Measurements from ENCODE around the gene SPATA31D4.
"Not testable (repeated sequence)": the region's sequence is repeated elsewhere in the genome, so short reads cannot be mapped to it uniquely, and the experiment has no call there.

SPATA31D4 gene

DNA sequence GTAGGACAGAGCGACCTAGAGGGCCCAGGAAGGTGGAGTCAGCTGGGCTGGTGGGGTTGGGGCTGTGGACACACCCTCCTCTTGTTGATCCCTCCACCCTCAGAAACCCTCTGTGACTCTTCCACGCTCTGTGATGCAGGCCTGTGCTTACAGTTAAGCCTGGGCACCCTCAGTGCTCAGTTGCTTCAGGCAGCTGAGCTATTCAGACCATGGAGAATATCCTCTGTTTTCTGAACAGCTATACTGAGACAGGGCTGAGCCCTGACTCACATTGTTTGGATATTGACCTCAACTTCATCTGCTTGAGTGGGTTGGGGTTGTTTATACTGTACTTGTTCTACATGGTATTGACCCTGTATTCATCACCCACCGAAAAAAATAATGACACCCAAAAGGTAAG lies at the start of gene SPATA31D4:
Gene SPATA31D4 (plus strand): TSS at position 124 of the 400 bp plus-strand sequence. CDS start 86 bp downstream, at position 210.
- DNase-seq: not testable (repeated sequence)

DNA sequence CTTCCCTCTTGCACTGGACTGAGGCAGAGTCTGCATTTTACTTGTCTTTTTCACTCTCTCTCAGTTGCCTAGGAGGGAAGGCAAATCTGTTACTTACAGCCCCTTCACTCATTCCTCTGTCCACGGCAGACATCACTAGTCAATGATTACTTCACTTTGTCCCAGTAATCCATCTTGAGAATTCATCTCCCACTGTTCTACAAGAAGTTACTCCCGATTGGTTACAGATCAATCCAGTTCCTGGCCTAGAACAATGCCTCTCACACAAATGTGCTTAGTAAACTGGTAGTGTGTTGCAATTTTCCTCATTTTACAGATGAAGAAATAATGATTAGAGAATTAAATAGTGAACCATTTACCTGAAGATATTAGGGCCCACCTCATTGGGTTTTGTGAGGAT lies 49.7 kb upstream of the SPATA31D4 start:
- no peak for DNase-seq

DNA sequence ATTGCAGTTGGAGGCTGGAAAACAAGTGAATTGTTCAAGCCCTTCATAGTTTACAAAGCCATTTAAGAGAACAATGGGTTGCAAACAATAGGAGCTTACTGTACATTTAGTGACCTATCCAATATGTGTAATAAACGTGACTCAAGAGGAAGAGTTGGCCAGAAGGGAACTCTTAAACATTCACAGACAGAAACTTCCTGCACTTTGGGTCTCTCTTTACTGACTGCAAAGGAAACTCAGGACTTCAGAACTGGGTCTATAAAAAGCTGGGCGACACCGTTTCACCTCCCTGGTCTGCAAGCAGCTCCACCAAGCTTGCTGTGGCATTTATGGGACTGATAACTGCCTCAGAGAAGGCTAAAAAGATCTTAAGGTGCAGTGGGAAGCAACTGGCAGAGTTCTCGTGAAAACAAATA lies 48.7 kb upstream of the SPATA31D4 start:
- no peak for DNase-seq

DNA sequence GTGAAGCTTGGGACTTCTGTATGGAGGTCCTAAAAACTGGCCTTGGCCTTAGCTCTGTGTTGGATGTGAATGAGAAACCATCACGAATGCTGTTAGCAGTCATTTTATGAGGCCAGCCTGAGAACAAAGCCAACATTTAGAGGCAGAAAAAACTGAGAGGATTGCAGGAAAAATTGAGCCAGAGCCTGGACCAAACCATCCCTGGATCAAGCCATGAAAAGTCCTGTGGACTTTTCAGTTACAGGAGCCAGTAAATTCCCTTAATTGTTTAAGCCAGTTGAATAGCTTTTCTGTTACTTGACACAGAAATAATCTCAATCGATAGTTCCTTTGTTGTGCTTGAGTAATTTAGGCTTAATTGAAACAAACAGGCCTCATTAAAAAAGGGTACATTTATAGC lies 42.6 kb upstream of the SPATA31D4 start:
- no peak for DNase-seq

DNA sequence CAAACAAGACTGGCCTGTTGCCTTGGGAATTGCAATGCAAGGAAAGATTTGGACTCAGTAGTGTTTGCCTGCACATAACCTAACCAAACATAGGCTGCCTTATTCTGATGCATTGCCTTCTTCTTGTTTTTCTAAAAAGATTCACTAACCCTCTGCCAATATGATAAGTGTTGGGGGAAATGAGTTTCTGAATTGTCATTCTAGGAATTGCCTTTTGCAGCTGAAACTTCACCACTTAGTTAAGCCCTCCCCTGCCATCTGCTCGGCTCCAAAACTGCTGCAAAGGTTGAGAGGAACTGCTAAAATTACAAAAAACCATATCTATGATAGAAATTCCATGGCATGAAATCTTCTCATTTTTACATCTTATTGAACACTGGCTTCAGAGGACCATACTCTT lies 41.6 kb upstream of the SPATA31D4 start:
- no peak for DNase-seq

DNA sequence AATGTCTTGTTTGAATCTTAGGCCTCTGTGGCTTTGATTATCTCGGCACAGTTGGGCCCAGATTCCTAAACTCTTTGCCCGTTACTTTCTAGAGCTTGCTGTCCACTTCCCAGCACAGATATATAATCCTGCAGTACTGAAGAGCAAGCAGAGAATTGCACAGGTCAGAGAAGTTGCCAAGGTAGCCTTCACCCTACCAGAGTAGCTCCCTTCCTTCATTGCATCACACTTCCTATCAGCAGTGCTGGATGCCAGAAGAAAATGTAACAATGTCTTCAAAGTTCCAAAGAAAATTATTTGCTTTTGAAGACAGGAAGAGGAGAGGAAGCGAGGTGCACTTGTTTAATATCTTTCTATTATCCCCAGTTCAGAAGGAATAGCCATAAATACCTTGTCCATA lies 38.1 kb upstream of the SPATA31D4 start:
- DNase-seq: no peak

DNA sequence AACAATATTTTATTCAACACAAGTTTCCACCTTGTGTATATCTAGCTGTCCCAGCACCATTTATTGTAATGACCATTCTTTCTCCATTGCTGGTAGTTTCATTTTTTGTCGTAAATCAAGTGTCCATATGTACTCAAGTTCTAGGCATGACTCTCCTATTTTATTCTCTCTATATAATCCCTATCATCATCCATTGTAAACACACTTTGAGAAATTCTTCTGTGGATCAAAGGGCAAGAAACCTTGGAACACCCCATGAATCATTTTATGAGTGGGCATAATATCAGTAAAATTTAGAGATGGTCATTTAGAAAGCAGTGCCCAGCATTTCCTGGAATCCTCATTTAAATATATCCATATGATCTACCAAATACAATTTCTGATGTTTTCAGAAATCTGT lies 35.8 kb upstream of the SPATA31D4 start:
- no peak for DNase-seq

DNA sequence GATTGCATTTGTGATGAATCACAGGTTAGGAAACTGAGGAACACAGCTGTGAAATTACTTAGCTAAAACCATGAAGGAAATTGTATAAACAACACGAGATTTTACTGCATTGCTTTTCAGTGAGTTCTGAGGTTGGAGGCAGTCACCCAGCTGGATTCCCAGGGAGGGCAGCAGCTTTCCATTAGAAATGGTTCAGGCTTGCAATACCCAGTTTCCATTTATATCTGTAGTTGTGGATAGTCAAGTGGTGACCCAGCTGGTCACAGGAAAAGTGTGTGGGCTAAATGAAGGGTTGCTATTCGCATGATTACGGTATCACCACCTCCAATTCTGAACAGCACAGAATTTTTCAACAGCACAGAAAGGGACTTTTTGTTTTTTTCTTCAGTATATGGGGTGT lies 34.3 kb upstream of the SPATA31D4 start:
- no peak for DNase-seq

DNA sequence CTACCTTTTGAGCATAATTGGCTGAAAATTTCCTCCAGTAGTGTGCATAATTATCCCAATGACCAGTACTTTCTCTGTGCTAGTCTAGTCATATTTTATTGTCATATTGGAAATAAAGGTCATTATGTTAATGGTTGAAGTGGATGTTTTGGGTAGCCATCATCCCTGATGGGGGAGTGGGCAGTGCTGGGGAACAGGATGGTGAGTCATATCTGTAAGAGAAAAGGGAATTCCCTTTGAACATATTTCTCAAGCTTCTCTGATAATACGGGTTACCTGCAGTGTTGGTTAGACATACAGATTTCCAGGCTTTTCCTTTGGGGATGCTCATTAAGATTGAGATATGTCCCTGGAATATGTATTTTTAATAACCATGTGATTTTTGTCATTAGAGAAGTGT lies 33.3 kb upstream of the SPATA31D4 start:
- DNase-seq: no peak

DNA sequence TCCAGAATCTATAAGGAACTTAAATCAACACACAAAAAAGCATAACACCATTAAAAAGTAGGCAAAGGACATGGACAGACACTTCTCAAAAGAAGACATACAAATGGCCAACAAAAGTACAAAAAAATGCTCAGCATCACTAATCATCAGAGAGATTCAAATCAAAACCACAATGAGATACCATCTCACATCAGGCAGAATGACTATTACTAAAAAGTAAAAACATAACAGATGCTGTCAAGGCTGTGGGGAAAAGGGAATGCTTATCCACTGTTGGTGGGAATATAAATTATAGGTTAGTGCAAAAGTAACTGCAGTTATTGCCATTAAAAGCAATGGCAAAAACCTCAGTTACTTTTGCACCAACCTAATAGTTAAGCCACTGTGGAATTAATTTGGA lies 32.2 kb upstream of the SPATA31D4 start:
- DNase-seq: no peak

DNA sequence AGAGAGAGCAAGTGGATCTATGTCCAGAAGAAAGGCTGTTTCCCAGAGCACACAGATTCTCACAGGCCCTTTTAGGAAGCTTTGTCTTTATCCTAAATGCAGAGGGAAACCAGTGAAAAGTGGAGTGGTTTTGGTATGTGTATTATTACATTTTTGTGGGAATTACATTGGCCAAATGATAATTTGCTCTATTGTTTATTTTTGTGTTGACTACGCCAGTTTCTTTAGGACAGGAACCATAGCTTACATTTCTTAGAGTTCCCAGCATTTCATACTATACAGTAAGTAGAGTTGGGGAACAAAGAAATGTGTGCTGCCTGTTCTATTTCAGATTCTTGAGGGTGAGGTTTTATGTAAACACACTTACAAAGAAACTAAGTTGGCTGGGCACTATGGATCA lies 29.4 kb upstream of the SPATA31D4 start:
- no peak for DNase-seq

DNA sequence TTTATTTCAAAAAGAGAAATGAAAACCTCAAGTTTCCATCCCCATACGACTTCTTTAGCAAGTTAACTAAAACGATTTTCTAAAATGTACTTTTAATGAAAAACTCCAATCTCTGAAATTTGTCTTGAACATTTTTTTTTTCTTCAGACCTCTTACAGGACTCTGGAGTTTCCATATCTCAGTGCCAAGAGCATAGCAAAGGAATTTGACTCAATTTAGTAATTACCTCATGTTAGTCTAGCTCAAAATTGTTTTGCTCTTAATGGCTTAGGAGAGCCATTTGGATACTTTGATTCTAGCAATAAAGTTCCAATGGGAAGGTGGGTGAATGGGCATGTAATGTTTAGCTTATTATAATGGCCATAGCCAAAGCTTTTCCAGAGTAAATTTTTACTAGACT lies 26.0 kb upstream of the SPATA31D4 start:
- no peak for DNase-seq

DNA sequence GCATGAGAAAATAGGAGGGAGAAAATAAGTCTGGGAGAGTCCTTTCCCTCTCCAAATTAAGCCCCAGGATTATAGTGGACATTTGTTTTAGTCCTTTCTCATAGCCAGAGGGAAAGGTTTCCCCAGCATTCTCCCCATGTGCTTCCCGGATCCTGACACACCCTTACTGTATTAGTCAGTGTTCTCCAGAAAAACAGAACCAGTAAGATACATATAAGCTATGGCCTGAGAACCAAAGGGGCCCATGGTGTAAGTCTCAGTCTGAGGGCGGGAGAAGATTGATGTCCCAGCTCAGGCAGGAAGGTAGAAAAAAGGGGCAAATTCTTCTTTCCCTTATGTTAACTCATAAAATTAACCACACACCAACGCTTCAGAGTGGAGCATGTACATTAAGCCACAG lies 25.6 kb upstream of the SPATA31D4 start:
- no peak for DNase-seq

DNA sequence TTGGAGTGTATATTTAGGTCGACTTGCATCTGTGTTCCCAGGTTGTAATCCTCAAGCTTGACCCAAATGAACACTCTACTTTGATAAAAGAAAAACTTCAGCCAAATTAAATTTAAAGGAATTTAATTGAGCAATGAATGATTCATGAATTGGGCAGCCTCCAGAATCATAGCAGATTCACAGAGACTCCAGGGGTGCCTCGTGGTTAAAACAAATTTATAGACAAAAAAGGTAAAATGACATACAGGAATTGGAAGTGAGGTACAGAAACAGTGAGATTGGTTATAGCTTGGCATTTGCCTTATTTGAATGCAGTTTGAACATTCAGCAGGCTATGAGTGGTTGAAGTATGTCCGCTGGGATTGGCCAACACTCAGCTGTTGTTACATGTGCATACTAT lies 21.6 kb upstream of the SPATA31D4 start:
- DNase-seq: no peak

DNA sequence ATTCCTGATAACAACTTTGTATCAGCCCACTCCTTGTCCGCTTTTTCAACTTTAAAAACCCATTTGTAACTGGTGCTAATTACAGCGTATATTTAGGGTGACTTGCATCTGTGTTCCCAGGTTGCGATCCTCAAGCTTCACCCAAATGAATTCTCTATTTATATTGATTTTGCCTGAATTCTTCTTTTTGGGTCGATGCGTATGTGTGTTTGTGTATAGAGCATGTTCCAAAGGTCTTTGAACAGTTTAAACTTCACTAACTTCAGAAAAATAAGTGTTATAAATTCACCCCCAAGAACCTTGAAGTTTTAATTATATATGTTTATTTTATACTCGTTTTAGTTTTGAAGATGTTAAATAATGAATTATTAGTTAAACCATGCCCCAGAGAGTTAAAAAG lies 16.1 kb upstream of the SPATA31D4 start:
- no peak for DNase-seq

DNA sequence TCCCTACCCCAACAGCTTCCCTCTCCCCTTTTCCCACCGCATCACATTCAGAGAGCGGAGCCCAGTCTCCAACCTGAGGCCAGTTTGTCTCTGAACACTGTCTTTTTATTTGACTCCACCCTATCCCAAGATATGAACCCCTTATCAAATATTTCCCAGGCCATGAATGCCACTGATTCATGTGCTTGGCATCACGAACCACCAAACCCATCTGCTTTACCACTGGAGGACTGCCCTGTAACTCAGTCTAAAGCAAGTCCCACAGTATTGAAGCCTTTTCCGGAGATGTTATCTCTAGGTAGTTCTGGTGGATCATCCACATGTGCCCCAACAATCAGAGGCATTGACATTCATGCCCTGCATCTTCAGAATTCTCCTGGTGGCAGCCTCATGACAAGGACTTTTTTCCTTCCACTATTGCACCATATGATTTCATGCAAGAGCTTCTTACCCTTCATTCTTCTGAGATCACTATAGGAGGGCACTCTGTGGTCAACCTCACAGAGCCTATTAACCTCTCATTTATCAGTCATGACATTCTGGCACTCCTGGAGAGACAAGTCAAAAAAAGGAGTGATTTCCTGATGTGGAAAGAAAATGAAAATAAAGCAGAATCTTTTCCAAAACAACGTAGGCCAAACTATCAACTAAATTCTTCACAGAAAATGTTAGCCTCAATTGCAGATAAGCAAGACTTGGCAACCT lies 12.3 kb upstream of the SPATA31D4 start:
- DNase-seq: no peak

DNA sequence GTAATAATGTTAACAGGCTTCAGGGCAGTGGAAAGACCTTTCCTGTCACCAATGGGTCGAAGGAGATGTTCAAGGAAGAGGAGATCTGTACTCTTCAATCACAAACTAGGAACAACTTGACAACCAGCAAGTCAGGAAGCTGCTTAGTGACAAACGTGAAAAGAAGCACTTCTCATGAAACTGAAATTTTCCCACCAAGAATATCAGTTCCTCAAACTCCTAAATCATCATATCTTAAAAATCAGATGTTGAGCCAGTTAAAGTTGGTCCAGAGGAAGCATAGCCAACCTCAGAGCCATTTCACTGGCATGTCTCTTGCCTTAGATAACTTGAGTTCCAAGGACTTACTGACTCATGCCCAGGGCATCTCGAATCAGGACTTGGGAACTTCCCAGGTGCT lies 9.7 kb upstream of the SPATA31D4 start:
- DNase-seq: not testable (repeated sequence)

DNA sequence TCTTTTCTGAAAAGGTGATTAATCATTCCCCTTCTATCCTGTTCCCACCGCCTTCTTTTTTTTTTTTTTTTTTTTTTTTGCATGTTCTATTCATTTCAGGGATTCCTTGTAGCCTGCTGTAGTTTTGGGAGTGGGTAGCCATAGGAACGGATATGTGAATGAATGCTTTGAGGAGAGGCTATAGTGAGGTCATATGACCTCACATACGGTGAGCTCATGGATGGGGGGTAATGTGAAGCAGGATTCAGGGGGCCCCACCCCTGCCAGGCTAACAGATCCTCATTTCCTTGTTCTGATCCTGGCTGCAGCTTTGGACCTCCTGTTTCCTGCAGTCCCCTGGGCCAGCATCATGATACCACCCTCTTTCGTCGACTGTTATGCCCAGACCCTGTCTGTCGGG lies 1.9 kb downstream of the SPATA31D4 start:
- DNase-seq: not testable (repeated sequence)

DNA sequence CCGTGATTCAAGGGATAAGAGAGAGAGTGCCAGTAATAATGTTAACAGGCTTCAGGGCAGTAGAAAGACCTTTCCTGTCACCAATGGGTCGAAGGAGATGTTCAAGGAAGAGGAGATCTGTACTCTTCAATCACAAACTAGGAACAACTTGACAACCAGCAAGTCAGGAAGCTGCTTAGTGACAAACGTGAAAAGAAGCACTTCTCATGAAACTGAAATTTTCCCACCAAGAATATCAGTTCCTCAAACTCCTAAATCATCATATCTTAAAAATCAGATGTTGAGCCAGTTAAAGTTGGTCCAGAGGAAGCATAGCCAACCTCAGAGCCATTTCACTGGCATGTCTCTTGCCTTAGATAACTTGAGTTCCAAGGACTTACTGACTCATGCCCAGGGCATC lies 5.3 kb downstream of the SPATA31D4 start:
- DNase-seq: not testable (repeated sequence)

DNA sequence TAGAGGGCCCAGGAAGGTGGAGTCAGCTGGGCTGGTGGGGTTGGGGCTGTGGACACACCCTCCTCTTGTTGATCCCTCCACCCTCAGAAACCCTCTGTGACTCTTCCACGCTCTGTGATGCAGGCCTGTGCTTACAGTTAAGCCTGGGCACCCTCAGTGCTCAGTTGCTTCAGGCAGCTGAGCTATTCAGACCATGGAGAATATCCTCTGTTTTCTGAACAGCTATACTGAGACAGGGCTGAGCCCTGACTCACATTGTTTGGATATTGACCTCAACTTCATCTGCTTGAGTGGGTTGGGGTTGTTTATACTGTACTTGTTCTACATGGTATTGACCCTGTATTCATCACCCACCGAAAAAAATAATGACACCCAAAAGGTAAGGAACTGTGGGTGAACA lies 15.2 kb downstream of the SPATA31D4 start, which contains the start of gene SPATA31D3:
Gene SPATA31D3 (plus strand): TSS at position 108 of the 400 bp plus-strand sequence. CDS start 86 bp downstream, at position 194.
- DNase-seq: not testable (repeated sequence)

DNA sequence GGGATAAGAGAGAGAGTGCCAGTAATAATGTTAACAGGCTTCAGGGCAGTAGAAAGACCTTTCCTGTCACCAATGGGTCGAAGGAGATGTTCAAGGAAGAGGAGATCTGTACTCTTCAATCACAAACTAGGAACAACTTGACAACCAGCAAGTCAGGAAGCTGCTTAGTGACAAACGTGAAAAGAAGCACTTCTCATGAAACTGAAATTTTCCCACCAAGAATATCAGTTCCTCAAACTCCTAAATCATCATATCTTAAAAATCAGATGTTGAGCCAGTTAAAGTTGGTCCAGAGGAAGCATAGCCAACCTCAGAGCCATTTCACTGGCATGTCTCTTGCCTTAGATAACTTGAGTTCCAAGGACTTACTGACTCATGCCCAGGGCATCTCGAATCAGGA lies 20.4 kb downstream of the SPATA31D4 start:
- DNase-seq: not testable (repeated sequence)

DNA sequence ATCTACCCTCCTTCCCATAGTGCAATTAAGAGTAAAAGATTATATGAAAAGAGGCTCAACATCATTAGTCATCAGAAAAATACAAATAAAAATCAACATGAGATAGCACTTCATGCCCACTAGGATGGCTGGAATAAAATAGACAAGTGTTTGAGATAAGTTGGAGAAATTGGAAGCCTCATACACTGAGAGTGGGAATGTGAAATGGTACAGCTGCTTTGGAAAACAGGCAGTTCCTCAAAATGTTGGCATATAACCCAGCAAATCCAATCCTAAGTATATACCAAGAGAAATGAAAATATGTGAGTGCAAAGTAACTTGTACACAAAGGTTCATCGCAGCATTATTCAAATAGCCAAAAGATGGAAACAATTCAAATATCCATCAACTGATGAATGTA lies 24.9 kb downstream of the SPATA31D4 start:
- DNase-seq: no peak

DNA sequence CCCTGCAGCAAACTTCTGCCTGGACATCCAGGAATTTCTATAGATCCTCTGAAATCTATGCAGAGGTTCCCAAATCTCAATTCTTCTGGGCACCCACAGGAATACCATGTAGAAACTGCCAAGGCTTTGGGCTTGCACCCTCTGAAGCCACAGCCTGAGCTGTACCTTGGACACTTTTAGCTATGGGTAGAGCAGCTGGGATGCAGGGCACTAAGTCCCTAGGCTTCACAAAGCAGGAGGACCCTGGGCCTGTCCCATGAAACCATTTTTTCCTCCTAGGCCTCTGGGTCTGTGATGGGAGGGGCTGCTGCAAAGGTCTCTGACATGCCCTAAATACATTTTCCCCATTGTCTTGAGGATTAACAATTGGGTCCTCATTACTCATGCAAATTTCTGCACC lies 27.4 kb downstream of the SPATA31D4 start:
- DNase-seq: no peak

DNA sequence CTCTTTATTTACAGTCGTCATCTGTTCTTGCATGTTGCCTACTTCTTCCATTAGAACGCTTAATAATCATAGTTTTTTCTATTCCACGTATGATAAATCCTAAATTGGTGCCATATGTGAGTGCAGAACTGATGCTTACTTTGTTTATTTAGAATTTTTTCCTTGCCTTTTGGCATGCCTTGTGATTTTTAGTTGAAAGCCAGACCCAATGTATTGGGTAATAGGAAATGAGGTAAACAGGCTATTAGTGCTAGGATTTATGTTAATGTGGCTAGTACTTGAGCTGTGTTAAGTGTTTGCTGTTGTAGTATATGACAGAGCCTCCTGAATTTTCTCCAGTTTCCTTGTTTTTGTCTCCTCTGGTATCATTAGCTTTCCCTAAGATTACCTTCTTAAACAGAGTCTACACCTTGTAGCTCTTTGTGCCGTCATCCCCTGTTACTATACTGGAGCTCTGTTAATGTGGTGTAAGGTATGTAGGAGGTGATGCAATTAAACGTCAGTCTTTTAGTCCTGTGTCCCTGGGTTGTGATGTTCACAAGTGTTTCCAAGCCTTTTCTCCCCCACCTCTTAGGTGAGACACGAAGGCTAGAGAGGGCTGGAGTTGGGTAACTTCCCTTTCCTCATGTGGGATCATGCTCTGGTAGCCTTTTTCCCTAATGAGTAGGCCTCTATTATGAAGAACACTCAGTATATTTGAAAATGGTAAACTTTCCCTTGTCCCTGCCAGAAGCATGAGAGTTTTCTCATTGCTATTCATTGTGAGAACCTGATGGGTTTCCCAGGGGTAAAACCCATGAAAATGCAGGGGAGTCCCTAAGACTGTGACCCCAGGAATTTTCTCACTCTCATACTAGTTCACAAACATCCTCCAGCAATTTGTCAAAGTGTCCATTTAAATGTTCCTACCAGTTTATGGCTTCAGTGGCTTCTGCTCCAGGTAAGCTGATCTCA lies 36.3 kb downstream of the SPATA31D4 start:
- DNase-seq: no peak
